ENCODE data around the gene SPN.

DNA sequence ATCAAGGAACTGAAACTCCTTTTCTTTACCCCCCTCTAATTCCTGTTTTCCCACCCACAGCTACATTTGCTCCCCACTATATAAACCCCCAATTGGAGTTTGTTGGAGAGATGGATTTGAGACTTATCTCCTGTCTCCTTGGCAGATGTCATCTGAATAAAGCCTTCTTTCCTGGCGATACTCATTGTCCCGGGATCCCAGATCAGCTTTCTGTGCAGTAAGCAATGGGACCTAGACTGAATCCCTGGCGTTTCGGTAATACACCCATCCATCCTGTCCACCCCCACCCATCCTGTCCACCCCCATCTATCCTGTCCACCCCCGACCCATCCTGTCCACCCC is 38.1 kb downstream of the SPN start:
- TF ChIP-seq, protein P1, sequence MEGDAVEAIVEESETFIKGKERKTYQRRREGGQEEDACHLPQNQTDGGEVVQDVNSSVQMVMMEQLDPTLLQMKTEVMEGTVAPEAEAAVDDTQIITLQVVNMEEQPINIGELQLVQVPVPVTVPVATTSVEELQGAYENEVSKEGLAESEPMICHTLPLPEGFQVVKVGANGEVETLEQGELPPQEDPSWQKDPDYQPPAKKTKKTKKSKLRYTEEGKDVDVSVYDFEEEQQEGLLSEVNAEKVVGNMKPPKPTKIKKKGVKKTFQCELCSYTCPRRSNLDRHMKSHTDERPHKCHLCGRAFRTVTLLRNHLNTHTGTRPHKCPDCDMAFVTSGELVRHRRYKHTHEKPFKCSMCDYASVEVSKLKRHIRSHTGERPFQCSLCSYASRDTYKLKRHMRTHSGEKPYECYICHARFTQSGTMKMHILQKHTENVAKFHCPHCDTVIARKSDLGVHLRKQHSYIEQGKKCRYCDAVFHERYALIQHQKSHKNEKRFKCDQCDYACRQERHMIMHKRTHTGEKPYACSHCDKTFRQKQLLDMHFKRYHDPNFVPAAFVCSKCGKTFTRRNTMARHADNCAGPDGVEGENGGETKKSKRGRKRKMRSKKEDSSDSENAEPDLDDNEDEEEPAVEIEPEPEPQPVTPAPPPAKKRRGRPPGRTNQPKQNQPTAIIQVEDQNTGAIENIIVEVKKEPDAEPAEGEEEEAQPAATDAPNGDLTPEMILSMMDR (IDR thresholded peaks at IDR 0.05; ENCODE audit: low read length) = no peak
- TF ChIP-seq EZH2 (optimal IDR thresholded peaks at IDR 0.05; ENCODE audit: low read depth, low read length) = no peak
